DOHH2 (cell line): ENCODE results near the gene NDUFA5.

ENCODE experiments used
- EZH2phosphoT487 ChIP-seq: fragments of 200-600 bp; sonication (generic); IDR thresholded peaks from 2 replicates; pipeline ENCODE4 v1.6.1; 2017; ENCODE audit warnings: borderline replicate concordance, mild to moderate bottlenecking, antibody characterized with exemption, low read length, moderate library complexity, mixed read lengths
- TF ChIP-seq, protein P1 (sequence below): fragments of 200-600 bp; sonication (generic); IDR thresholded peaks from one replicate; pipeline ENCODE4 v1.5.1; 2014; ENCODE audit warnings: antibody characterized with exemption, mild to moderate bottlenecking, low read depth, low read length; ENCODE audit not compliant: poor library complexity, severe bottlenecking

DNA sequence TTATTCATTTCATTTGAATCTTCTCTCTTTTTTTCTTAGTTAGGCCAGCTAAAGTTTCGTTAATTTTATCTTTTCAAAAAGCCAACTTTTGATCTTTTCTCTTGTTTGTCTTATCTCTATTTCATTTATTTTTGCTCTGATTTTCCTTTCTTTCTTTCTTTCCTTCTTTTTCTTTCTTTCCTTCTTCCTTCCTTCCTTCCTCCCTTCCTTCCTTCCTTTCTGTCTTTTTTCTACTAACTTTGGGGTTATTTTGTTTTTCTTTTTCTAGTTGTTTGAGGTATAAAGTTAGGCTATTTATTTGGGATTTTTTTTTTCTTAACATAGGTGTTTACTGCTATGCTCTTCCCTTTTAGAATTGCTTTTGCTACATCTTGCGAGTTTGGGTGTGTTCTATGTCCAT lies 30.8 kb upstream of the NDUFA5 start:
- TF ChIP-seq, protein P1, sequence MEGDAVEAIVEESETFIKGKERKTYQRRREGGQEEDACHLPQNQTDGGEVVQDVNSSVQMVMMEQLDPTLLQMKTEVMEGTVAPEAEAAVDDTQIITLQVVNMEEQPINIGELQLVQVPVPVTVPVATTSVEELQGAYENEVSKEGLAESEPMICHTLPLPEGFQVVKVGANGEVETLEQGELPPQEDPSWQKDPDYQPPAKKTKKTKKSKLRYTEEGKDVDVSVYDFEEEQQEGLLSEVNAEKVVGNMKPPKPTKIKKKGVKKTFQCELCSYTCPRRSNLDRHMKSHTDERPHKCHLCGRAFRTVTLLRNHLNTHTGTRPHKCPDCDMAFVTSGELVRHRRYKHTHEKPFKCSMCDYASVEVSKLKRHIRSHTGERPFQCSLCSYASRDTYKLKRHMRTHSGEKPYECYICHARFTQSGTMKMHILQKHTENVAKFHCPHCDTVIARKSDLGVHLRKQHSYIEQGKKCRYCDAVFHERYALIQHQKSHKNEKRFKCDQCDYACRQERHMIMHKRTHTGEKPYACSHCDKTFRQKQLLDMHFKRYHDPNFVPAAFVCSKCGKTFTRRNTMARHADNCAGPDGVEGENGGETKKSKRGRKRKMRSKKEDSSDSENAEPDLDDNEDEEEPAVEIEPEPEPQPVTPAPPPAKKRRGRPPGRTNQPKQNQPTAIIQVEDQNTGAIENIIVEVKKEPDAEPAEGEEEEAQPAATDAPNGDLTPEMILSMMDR, result no peak
- no peak for TF ChIP-seq EZH2phosphoT487
